Transverse colon (tissue), 4 donors: ENCODE measurements around the gene LTK.

ENCODE experiments used
- CTCF ChIP-seq, 5 experiments: fragments of 200-600 bp in 3 of 5; fragments of 450-650 bp in 2 of 5; sonication (generic) in 3 of 5; IDR thresholded peaks; 1 replicate in 2 of 5; 2 replicates in 3 of 5; pipeline ENCODE4 v1.5.1; 2016 to 2017; ENCODE audit warnings: antibody characterized with exemption in 5 of 5, inconsistent platforms in 3 of 5, mild to moderate bottlenecking in 2 of 5, moderate library complexity in 1 of 5
- EP300 ChIP-seq: sonication (generic); formaldehyde crosslinking; IDR thresholded peaks from one replicate; pipeline ENCODE4 v1.6.1; 2017; ENCODE audit warnings: antibody characterized with exemption, low read depth
- POLR2A ChIP-seq: fragments of 450-650 bp; IDR thresholded peaks from one replicate; pipeline ENCODE4 v1.6.1; 2016; ENCODE audit warnings: antibody characterized with exemption, mild to moderate bottlenecking, moderate library complexity
- POLR2AphosphoS5 ChIP-seq, 3 donors: sonication (generic); formaldehyde crosslinking; IDR thresholded peaks; one replicate each; pipeline ENCODE4 v1.6.1; 2016; ENCODE audit warnings: antibody characterized with exemption in 3 of 3

GRCh38 chr15:41484937-41485625 lies 28.5 kb downstream of the LTK start:
- TF ChIP-seq CTCF (IDR thresholded peaks at IDR 0.05) (no peak), POLR2A (no peak), POLR2AphosphoS5 (IDR thresholded peaks at IDR 0.05) (no peak), EP300 (no peak)
